BLaER1 (cell line): ENCODE data around the gene GALM.
"Not testable (repeated sequence)": the region's sequence is repeated elsewhere in the genome, so short reads cannot be mapped to it uniquely, and the experiment has no call there.

Experiments used
- H3K27ac ChIP-seq: shearing (Covaris generic); formaldehyde crosslinking; 2 replicates; pipeline ENCODE4 v1.8.1; 2022
- H3K27me3 ChIP-seq: shearing (Covaris generic); formaldehyde crosslinking; 2 replicates; pipeline ENCODE4 v1.8.1; 2022
- H3K36me3 ChIP-seq: shearing (Covaris generic); formaldehyde crosslinking; 2 replicates; pipeline ENCODE4 v1.8.1; 2022
- H3K4me1 ChIP-seq: shearing (Covaris generic); formaldehyde crosslinking; 2 replicates; pipeline ENCODE4 v1.8.1; 2022
- H3K4me2 ChIP-seq: shearing (Covaris generic); formaldehyde crosslinking; 2 replicates; pipeline ENCODE4 v1.8.1; 2022
- H3K4me3 ChIP-seq: shearing (Covaris generic); formaldehyde crosslinking; 2 replicates; pipeline ENCODE4 v1.8.1; 2022
- H3K9ac ChIP-seq: shearing (Covaris generic); formaldehyde crosslinking; 2 replicates; pipeline ENCODE4 v1.8.1; 2022
- H3K9me3 ChIP-seq: shearing (Covaris generic); formaldehyde crosslinking; 2 replicates; pipeline ENCODE4 v1.8.1; 2022
- H4K20me1 ChIP-seq: shearing (Covaris generic); formaldehyde crosslinking; 2 replicates; pipeline ENCODE4 v1.8.1; 2022
- Cebpa-rat ChIP-seq: shearing (Covaris generic); IDR thresholded peaks from 2 replicates; pipeline ENCODE4 v1.8.1; 2022

GALM gene

GRCh38 chr2:38676681-38677080, 10.8 kb downstream of the GALM start:
- Histone ChIP-seq H4K20me1 (no peaks in the 10 kb centered on the region), H3K4me3 (no peak overlapping the region), H3K4me1 (no peaks in the 10 kb centered on the region), H3K4me2 (no peak overlapping the region), H3K36me3 (peaks cover 60% of the 10 kb centered on the region), H3K9me3 (no peaks in the 10 kb centered on the region), H3K9ac (no peak overlapping the region), H3K27ac (no peak overlapping the region), H3K27me3 (no peaks in the 10 kb centered on the region)
- no peak for TF ChIP-seq Cebpa-rat

GRCh38 chr2:38680868-38681267, 15.0 kb downstream of the GALM start:
- H3K9ac ChIP-seq, H3K4me1 ChIP-seq, H3K9me3 ChIP-seq, H4K20me1 ChIP-seq, H3K27ac ChIP-seq, H3K4me2 ChIP-seq, H3K27me3 ChIP-seq, H3K4me3 ChIP-seq: not testable (repeated sequence)
- peaks cover 97% of the 10 kb centered on the region for H3K36me3 ChIP-seq

GRCh38 chr2:38682008-38682575, 16.2 kb downstream of the GALM start:
- Histone ChIP-seq H3K9ac (no peak overlapping the region), H3K36me3 (peaks cover 95% of the 10 kb centered on the region), H3K4me3 (no peak overlapping the region), H3K4me2 (no peak overlapping the region), H3K4me1 (no peaks in the 10 kb centered on the region), H3K27ac (no peak overlapping the region), H3K9me3 (no peaks in the 10 kb centered on the region), H3K27me3 (no peaks in the 10 kb centered on the region), H4K20me1 (no peaks in the 10 kb centered on the region)
- no peak for TF ChIP-seq Cebpa-rat

GRCh38 chr2:38682620-38683019, 16.7 kb downstream of the GALM start:
- H3K4me2 ChIP-seq, H3K4me3 ChIP-seq, H3K9ac ChIP-seq, H3K27me3 ChIP-seq, H4K20me1 ChIP-seq, H3K4me1 ChIP-seq, H3K9me3 ChIP-seq, H3K27ac ChIP-seq: not testable (repeated sequence)
- H3K36me3 ChIP-seq = peaks cover 95% of the 10 kb centered on the region

- Histone ChIP-seq H3K27me3 (no peaks in the 10 kb centered on the region), H3K27ac (no peak overlapping the region), H4K20me1 (no peaks in the 10 kb centered on the region), H3K4me1 (no peaks in the 10 kb centered on the region), H3K9ac (no peak overlapping the region), H3K9me3 (no peaks in the 10 kb centered on the region), H3K36me3 (peaks cover 96% of the 10 kb centered on the region), H3K4me3 (no peak overlapping the region), H3K4me2 (no peak overlapping the region)
- TF ChIP-seq Cebpa-rat = no peak
Observed at GRCh38 chr2:38683766-38684165, 17.9 kb downstream of the GALM start.

- H3K4me2 ChIP-seq = no peak overlapping the region
- H3K27ac ChIP-seq = no peak overlapping the region
- peaks cover 88% of the 10 kb centered on the region for H3K36me3 ChIP-seq
- no peak overlapping the region for H3K9ac ChIP-seq
- H3K27me3 ChIP-seq = no peaks in the 10 kb centered on the region
- peaks cover 4% of the 10 kb centered on the region; the same call in 1 of the 2 replicates for H3K4me1 ChIP-seq
- TF ChIP-seq Cebpa-rat = peak; percentile 24; the same call in 1 of the 2 replicates
- no peak overlapping the region for H3K4me3 ChIP-seq
- no peaks in the 10 kb centered on the region for H4K20me1 ChIP-seq
- H3K9me3 ChIP-seq = no peaks in the 10 kb centered on the region
Observed at GRCh38 chr2:38685116-38685735, 19.3 kb downstream of the GALM start.

GRCh38 chr2:38690499-38691420, 24.8 kb downstream of the GALM start:
- Histone ChIP-seq H3K27me3 (no peaks in the 10 kb centered on the region), H3K36me3 (peaks cover 72% of the 10 kb centered on the region), H3K4me3 (no peak overlapping the region), H3K9me3 (no peaks in the 10 kb centered on the region), H3K27ac (no peak overlapping the region), H3K4me2 (no peak overlapping the region), H3K9ac (no peak overlapping the region), H3K4me1 (peaks cover 27% of the 10 kb centered on the region), H4K20me1 (no peaks in the 10 kb centered on the region)
- TF ChIP-seq Cebpa-rat = no peak

- no peak for TF ChIP-seq Cebpa-rat
- Histone ChIP-seq H3K4me3 (no peak overlapping the region), H3K9ac (no peak overlapping the region), H3K4me2 (no peak overlapping the region), H3K27me3 (no peaks in the 10 kb centered on the region), H4K20me1 (no peaks in the 10 kb centered on the region), H3K4me1 (peaks cover 27% of the 10 kb centered on the region), H3K36me3 (peaks cover 63% of the 10 kb centered on the region), H3K27ac (no peak overlapping the region), H3K9me3 (no peaks in the 10 kb centered on the region)
Observed at GRCh38 chr2:38691994-38692393, 26.1 kb downstream of the GALM start.

- Histone ChIP-seq H3K4me2 (no peak overlapping the region), H3K4me3 (no peak overlapping the region), H3K27me3 (no peaks in the 10 kb centered on the region), H4K20me1 (no peaks in the 10 kb centered on the region), H3K9me3 (no peaks in the 10 kb centered on the region), H3K4me1 (peaks cover 27% of the 10 kb centered on the region), H3K36me3 (peaks cover 56% of the 10 kb centered on the region), H3K27ac (no peak overlapping the region), H3K9ac (no peak overlapping the region)
- no peak for TF ChIP-seq Cebpa-rat
Observed at GRCh38 chr2:38692636-38693318, 26.9 kb downstream of the GALM start.
